ENCODE measurements around the gene SRD5A1. TPM values are rescaled to one million over a fixed set of nuclear protein-coding genes. Genes with fewer than 3 reads are reported as not detected.

The SRD5A1 gene
- total and polyA plus RNA-seq, 2 of the 8 experiments (the other 6 are each of a cell fraction or from before 2014, with no cell fraction given) = 34.7 to 42.4 TPM

GRCh38 chr5:6715271-6715670, 82.0 kb downstream of the SRD5A1 start:
- no peak overlapping the region for H3K27ac ChIP-seq (ENCODE audit: low read depth, low read length)
- FAIRE-seq (no peak), DNase-seq (ENCODE audit: low read depth in 1 of 2, low spot score in 2 of 2) (no peak)
- no peak overlapping the region for H3K23ac ChIP-seq (ENCODE audit: insufficient read length)
- peaks cover 11 to 57% of the 10 kb centered on the region in 2 experiments for H3K79me2 ChIP-seq (ENCODE audit: control insufficient read depth in 1 of 2, insufficient read depth in 2 of 2, low read length in 2 of 2)
- WGBS, 2 experiments (ENCODE audit: extremely low coverage in 1 of 2, insufficient coverage in 1 of 2, insufficient read length in 1 of 2, insufficient replicate concordance in 2 of 2, low coverage in 1 of 2, low lambda C conversion rate in 2 of 2, missing lambda C conversion rate in 1 of 2) = 82% methylated on average over 6 of the region's 6 CpGs; no CpG with 5 or more reads in 1 of the 2 experiments
- no peak overlapping the region for H2BK120ac ChIP-seq (replicated peaks; ENCODE audit: low read depth, low read length)
- H2BK5ac ChIP-seq (ENCODE audit: low read depth, low read length) = no peak overlapping the region
- H2BK15ac ChIP-seq (ENCODE audit: low read length) = no peak overlapping the region
- no peak overlapping the region for H4K5ac ChIP-seq (ENCODE audit: insufficient read length, low read depth, low read length)
- H3K79me1 ChIP-seq (ENCODE audit: low read depth, low read length) = peaks cover 28% of the 10 kb centered on the region
- H3K18ac ChIP-seq (ENCODE audit: extremely low read depth, low read length) = no peak overlapping the region
- H2BK12ac ChIP-seq (ENCODE audit: low read depth, low read length) = no peak overlapping the region
- no peak overlapping the region for H4K8ac ChIP-seq (ENCODE audit: extremely low read depth, insufficient read depth, low read length)
- H3K23me2 ChIP-seq (ENCODE audit: low read depth, low read length) = peaks cover 10% of the 10 kb centered on the region
- H4K20me1 ChIP-seq (replicated peaks in 1 of 2; ENCODE audit: control insufficient read depth in 1 of 2, insufficient read depth in 2 of 2, low read length in 2 of 2) = peaks cover 22 to 42% of the 10 kb centered on the region in 2 experiments
- CTCF ChIA-PET (ENCODE audit: partially characterized antibody) = interaction anchor here (3.7 kb wide), 1 partner anchor 31 kb away, joined by 15 read pairs; no protein-coding TSS in a partner anchor
- peaks cover 0 to 17% (median 6%) of the 10 kb centered on the region in 4 experiments; a peak in 5 of 7 replicates for H3K4me1 ChIP-seq (replicated peaks in 1 of 4; ENCODE audit: control insufficient read depth in 3 of 4, insufficient read depth in 4 of 4, low read length in 3 of 4)
- peak overlapping the region; percentile 49 to 84 (median 59); a peak in 7 of 8 replicates for H3K4me3 ChIP-seq (ENCODE audit: extremely low read depth in 1 of 4, insufficient read depth in 2 of 4, low read depth in 3 of 4, low read length in 4 of 4)
- H3K4me2 ChIP-seq (ENCODE audit: insufficient read depth in 1 of 2, low read depth in 2 of 2, low read length in 2 of 2) = peak overlapping the region; percentile 86 to 87
- POLR2A ChIA-PET (ENCODE audit: partially characterized antibody) = no interaction called here
- no peak overlapping the region for H3K9ac ChIP-seq (replicated peaks in 1 of 4; ENCODE audit: extremely low read depth in 1 of 4, low read depth in 3 of 4, low read length in 3 of 4)
- H2BK20ac ChIP-seq (ENCODE audit: low read length) = no peak overlapping the region
- H3K36me3 ChIP-seq (ENCODE audit: control insufficient read depth in 2 of 4, insufficient read depth in 4 of 4, low read length in 3 of 4) = no peaks in the 10 kb centered on the region
- no peak overlapping the region for H3K14ac ChIP-seq (ENCODE audit: insufficient read length)
- H4K91ac ChIP-seq (replicated peaks; ENCODE audit: insufficient read length, low read length) = no peak overlapping the region
- no peak overlapping the region for H2AFZ ChIP-seq (ENCODE audit: low read length)
- H3K27me3 ChIP-seq (replicated peaks in 1 of 4; ENCODE audit: control insufficient read depth in 3 of 4, extremely low read depth in 1 of 4, insufficient read depth in 3 of 4, low read length in 3 of 4) = peaks cover 0 to 3% (median 0%) of the 10 kb centered on the region in 4 experiments; a peak in 3 of 7 replicates
- no peak overlapping the region for H3K56ac ChIP-seq (replicated peaks; ENCODE audit: insufficient read length, low read depth, low read length)
- no peak overlapping the region for H2AK5ac ChIP-seq (ENCODE audit: low read depth, low read length)
- no peak overlapping the region for H3K4ac ChIP-seq (replicated peaks; ENCODE audit: insufficient read length, low read depth, low read length)
- no peaks in the 10 kb centered on the region for H3K9me3 ChIP-seq (ENCODE audit: insufficient read depth in 2 of 2, low read depth in 1 of 2, low read length in 1 of 2)
- TF ChIP-seq HDAC2 (IDR thresholded peaks at IDR 0.05; ENCODE audit: borderline replicate concordance in 1 of 2, low read depth in 2 of 2, low read length in 2 of 2) (no peak), SP4 (IDR thresholded peaks at IDR 0.05; ENCODE audit: low read length) (no peak), MAX (IDR thresholded peaks at IDR 0.05) (no peak), RXRA (IDR thresholded peaks at IDR 0.05; ENCODE audit: insufficient read depth, low read depth, low read length) (no peak), BRCA1 (IDR thresholded peaks at IDR 0.05; ENCODE audit: low read depth, low read length) (no peak), RAD21 (IDR thresholded peaks at IDR 0.05 in 1 of 2, conservative IDR thresholded peaks at IDR 0.05 in 1 of 2; ENCODE audit: low read depth in 2 of 2, low read length in 2 of 2) (no peak), NANOG (IDR thresholded peaks at IDR 0.05; ENCODE audit: insufficient read depth, low read depth, low read length, poor library complexity, severe bottlenecking) (no peak), ATF2 (IDR thresholded peaks at IDR 0.05; ENCODE audit: low read length) (no peak), TBP (IDR thresholded peaks at IDR 0.05; ENCODE audit: low read depth, low read length) (no peak), KDM1A (IDR thresholded peaks at IDR 0.05; ENCODE audit: borderline replicate concordance, low read length) (no peak)

All from H1 (cell line).